Posterior cingulate gyrus (tissue), 11 donors: Measurements from ENCODE around the gene EEF1B2.

Experiments used
- DNase-seq, 10 donors: peaks; one replicate each; pipeline versions ENCODE4 v3.0.0 to v3.0.0-alpha.2; 2020 to 2021; ENCODE audit warnings: mixed read lengths in 3 of 10
- intact Hi-C: fragments of 100-400 bp; cut with DNase I; formaldehyde crosslinking; loops from one replicate; pipeline ENCODE4 v1.15.1; 2023

Gene EEF1B2

GRCh38 chr2:206211657-206212255, 52.1 kb downstream of the EEF1B2 start:
- intact Hi-C loops = no loop called here
- no peak for DNase-seq
